HepG2 (cell line): ENCODE data around the gene FAM83E.

Source experiments
- MXI1 ChIP-seq: IDR thresholded peaks from 3 replicates; pipeline ENCODE4 v1.6.1; 2012; ENCODE audit warnings: low read depth, low read length, inconsistent platforms, borderline replicate concordance
- ZNF878 ChIP-seq: sonication (generic); formaldehyde crosslinking; IDR thresholded peaks from 2 replicates; pipeline ENCODE4 v1.8.1; 2023; ENCODE audit warnings: mild to moderate bottlenecking, missing genetic modification reagents, moderate library complexity

DNA sequence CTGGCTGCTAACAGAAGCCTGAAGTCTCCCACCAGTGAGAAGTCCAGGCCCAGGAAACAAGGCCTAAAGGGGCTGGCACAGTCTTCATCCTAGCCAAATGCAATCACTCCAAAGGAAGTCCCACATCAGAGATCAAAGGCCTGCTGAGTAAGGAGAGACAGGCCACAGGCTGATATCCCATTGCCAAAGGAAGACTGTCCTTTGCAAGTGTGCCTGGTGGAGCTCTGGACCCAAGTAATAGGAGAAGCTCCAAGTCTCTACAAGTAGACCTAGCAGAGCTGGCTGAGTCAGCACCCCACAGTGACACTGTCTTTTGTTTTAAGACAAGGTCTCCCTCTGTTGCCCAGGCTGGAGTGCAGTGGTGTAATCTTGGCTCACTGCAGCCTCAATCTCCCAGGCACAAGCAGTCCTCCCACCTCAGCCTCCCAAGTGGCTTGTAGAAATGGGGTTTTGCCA lies 17.8 kb upstream of the FAM83E start:
- TF ChIP-seq ZNF878 (CRISPR knock-in tag) (no peak), MXI1 (no peak)
